HEK293 (cell line): ENCODE data around the gene SLC12A2.

Experiments used
- ZNF600 ChIP-seq: fragments of 450-650 bp; formaldehyde crosslinking; IDR thresholded peaks from 2 replicates; pipeline ENCODE4 v1.5.1; 2016; ENCODE audit warnings: missing biosample characterization, missing genetic modification characterization
- ZNF621 ChIP-seq: fragments of 450-650 bp; formaldehyde crosslinking; IDR thresholded peaks from 2 replicates; pipeline ENCODE4 v1.5.1; 2017; ENCODE audit warnings: missing biosample characterization, missing genetic modification characterization
- TF ChIP-seq, protein P1 (sequence below): fragments of 450-650 bp; formaldehyde crosslinking; IDR thresholded peaks from 2 replicates; pipeline ENCODE4 v1.5.1; 2016; ENCODE audit warnings: missing biosample characterization, missing genetic modification characterization, low read depth

DNA sequence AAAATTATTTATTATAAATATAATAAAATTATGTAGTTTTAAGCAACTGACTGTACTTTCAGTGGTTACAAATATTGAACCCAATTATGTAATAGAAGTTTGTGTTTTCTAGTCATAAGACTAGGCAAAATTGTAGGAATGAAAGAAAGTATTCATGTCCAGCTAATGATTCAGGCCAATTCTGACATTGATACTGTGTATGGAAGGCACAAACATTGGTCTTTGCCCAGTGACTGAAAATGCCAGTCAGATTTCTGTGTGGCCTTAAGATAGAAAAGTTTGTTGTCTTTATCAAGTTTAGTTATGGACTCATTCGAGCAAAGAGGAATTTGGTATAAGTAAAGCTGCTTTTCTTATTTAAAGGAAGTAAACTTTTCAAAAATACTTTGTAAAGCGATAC is 60.3 kb downstream of the SLC12A2 start:
- no peak for TF ChIP-seq ZNF621 (tag by site-specific recombination)
- TF ChIP-seq, protein P1, sequence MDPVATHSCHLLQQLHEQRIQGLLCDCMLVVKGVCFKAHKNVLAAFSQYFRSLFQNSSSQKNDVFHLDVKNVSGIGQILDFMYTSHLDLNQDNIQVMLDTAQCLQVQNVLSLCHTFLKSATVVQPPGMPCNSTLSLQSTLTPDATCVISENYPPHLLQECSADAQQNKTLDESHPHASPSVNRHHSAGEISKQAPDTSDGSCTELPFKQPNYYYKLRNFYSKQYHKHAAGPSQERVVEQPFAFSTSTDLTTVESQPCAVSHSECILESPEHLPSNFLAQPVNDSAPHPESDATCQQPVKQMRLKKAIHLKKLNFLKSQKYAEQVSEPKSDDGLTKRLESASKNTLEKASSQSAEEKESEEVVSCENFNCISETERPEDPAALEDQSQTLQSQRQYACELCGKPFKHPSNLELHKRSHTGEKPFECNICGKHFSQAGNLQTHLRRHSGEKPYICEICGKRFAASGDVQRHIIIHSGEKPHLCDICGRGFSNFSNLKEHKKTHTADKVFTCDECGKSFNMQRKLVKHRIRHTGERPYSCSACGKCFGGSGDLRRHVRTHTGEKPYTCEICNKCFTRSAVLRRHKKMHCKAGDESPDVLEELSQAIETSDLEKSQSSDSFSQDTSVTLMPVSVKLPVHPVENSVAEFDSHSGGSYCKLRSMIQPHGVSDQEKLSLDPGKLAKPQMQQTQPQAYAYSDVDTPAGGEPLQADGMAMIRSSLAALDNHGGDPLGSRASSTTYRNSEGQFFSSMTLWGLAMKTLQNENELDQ, result no peak
- TF ChIP-seq ZNF600, result no peak
